PFSK-1 (cell line): ENCODE data around the gene ANKRD6.

ENCODE experiments used
- FOXP2 ChIP-seq: optimal IDR thresholded peaks from 2 replicates; pipeline ENCODE3; 2011; ENCODE audit warnings: borderline replicate concordance, control low read depth, inconsistent platforms; ENCODE audit not compliant: insufficient read depth; ENCODE audit errors: extremely low read length, extremely low read depth
- POLR2AphosphoS5 ChIP-seq: IDR thresholded peaks from 2 replicates; pipeline ENCODE4 v1.6.1; 2012; ENCODE audit warnings: low read depth, mild to moderate bottlenecking, control low read depth, low read length, moderate library complexity
- SIN3A ChIP-seq: IDR thresholded peaks from 2 replicates; pipeline ENCODE4 v1.6.1; 2012; ENCODE audit warnings: mild to moderate bottlenecking, low read length, moderate library complexity, borderline replicate concordance; ENCODE audit not compliant: insufficient read depth
- TAF1 ChIP-seq: IDR thresholded peaks from 2 replicates; pipeline ENCODE4 v1.6.1; 2012; ENCODE audit warnings: low read length, control low read depth, borderline replicate concordance; ENCODE audit not compliant: insufficient read depth
- TF ChIP-seq, protein P1 (sequence below), 2 experiments: IDR thresholded peaks; 2 replicates each; pipeline versions ENCODE4 v1.6.1 to v1.8.0; 2011 to 2012; ENCODE audit warnings: low read depth in 2 of 2, low read length in 2 of 2, control low read depth in 1 of 2, inconsistent platforms in 1 of 2, mild to moderate bottlenecking in 1 of 2, moderate library complexity in 1 of 2; ENCODE audit not compliant: insufficient read depth in 1 of 2

DNA sequence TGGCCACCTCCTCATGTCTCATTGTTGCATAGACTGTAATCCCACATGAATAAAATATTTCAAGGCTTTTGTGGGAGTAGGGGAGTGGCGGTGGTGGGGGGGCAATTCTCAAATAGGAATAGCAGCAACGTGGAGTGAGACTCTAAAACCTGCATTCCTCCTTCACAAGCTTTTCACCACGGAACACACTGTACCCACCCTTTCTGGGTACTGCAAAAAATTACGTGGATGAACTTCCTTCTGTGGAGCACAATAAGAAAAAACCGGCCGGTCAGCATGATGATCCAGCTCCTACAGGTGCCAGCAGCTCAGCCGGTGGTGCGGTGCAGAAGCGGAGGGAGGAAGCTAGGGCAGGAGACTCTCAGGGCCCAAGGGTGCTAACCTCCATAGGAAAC, 19.9 kb upstream of the ANKRD6 start:
- TF ChIP-seq POLR2AphosphoS5 (no peak), TAF1 (no peak), FOXP2 (no peak), SIN3A (no peak)
- TF ChIP-seq, protein P1, sequence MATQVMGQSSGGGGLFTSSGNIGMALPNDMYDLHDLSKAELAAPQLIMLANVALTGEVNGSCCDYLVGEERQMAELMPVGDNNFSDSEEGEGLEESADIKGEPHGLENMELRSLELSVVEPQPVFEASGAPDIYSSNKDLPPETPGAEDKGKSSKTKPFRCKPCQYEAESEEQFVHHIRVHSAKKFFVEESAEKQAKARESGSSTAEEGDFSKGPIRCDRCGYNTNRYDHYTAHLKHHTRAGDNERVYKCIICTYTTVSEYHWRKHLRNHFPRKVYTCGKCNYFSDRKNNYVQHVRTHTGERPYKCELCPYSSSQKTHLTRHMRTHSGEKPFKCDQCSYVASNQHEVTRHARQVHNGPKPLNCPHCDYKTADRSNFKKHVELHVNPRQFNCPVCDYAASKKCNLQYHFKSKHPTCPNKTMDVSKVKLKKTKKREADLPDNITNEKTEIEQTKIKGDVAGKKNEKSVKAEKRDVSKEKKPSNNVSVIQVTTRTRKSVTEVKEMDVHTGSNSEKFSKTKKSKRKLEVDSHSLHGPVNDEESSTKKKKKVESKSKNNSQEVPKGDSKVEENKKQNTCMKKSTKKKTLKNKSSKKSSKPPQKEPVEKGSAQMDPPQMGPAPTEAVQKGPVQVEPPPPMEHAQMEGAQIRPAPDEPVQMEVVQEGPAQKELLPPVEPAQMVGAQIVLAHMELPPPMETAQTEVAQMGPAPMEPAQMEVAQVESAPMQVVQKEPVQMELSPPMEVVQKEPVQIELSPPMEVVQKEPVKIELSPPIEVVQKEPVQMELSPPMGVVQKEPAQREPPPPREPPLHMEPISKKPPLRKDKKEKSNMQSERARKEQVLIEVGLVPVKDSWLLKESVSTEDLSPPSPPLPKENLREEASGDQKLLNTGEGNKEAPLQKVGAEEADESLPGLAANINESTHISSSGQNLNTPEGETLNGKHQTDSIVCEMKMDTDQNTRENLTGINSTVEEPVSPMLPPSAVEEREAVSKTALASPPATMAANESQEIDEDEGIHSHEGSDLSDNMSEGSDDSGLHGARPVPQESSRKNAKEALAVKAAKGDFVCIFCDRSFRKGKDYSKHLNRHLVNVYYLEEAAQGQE (IDR thresholded peaks at IDR 0.05; ENCODE audit: insufficient read depth in 1 of 2, low read depth in 2 of 2, low read length in 2 of 2) = no peak
